Activated CD4-positive, alpha-beta T cell treated with anti-CD3 and anti-CD28 coated beads, Interleukin-2, amount 50 U/mL, for 24 hours (primary cell): Measurements from ENCODE around the gene SH3BGR.
A peak's percentile ranks its signal among the peaks of the same experiment; 100 is the strongest.
"Not testable (repeated sequence)": the region's sequence is repeated elsewhere in the genome, so short reads cannot be mapped to it uniquely, and the experiment has no call there.

ENCODE experiments used
- DNase-seq, 2 donors: peaks; one replicate each; pipeline ENCODE4 v3.0.0-alpha.2; 2020; ENCODE audit warnings: low read depth in 1 of 2, low spot score in 1 of 2

The SH3BGR gene

GRCh38 chr21:39451332-39452206 is at the start of gene SH3BGR:
Gene SH3BGR, plus strand, starts transcription at chr21:39451970. Its CDS starts 127 bp downstream, at chr21:39452097.
- DNase-seq = no peak

DNA sequence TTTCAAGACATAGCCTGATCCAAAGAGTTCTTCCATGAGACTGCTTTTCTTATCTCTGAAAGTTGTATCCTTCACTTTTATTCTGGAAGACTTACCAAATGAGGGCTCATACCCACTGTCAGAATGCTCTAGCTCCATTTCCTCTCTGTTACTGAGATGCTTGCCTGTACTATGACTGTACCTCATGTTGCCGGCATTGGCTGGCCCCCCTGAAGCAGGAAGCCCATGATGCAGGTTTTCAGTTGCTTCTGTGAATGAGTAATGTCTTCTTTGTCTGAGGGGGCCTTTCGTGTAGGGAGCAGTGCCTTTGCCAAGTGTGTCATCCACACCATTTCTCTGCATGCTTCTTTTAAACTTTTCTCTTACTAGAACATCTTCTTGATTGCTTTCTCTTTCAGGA is 45.7 kb upstream of the SH3BGR start:
- no peak for DNase-seq

- DNase-seq = not testable (repeated sequence)
Observed at GRCh38 chr21:39419204-39419603, 32.6 kb upstream of the SH3BGR start.

DNA sequence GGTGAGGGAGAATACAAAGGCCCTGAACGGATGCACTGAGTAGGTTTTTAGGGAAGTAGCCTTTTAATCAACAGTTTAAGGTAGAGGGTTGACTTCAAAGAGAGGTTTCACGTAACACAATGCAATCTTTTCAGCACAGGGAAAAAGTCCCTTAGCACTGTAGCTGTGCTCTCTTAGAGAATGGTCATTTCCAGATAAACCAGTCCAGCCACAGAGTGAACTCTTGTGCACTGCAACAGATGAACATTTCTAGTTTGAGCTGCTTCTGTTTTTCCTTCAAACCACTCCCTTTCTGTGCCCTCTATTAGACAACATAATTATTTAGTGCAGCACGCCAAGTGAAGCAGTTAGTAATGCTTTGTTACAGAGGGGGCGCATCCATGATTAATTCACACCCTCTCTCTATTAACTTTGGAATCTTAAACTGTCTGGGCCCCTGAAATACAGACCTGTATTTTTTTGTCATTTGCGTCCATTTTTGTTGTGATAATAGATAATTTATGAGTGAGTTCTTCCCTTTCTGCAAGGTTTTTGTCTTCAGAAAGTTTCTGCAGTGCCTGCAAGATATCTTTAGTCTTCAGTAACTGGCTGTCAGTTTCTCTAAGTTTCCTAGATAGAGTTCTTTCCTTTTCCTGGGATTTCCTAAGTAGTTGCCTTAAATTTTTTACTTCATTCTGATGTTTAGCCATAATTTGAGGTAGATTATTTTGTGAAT is 29.1 kb upstream of the SH3BGR start:
- DNase-seq = no peak

GRCh38 chr21:39429445-39429844 is 22.3 kb upstream of the SH3BGR start:
- DNase-seq = no peak

GRCh38 chr21:39430016-39430415 is 21.8 kb upstream of the SH3BGR start:
- no peak for DNase-seq

DNA sequence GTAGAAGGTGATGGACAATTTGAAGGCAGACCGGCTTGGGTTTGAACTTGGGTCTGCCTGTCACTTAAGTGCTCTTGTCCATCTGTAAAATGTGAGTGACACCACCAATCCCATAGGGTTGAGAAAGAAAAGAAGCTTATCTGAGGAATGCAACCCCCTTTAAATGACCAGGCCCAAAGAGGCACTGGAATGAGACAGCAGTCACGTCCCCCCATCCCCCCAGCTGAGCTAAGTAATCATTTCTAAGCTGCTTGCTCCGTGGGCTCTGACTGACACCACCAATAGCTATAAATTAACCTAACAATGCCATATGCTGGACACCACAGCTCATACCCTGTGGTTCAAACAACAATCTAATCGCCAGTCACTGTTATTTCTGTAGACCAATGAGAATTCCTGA is 21.3 kb upstream of the SH3BGR start:
- no peak for DNase-seq

DNA sequence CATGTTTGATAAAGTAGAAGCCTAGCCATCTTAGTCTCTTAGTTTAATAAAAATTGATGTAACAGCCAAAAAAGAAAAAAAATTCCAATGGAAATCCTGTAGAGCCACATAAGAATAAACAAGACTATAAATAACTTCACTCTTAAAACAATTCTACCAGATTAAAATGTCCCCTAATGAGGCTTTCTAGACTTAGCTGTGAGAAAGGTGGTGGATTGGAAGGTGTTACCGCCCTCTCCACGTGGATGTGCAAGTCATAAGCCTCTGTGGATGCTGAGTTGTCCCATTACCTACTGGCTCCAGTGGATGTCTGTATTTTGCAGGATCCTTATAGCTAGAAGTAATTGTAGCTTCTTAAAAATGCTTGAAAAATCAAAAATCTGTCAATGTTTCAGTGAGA is 20.8 kb upstream of the SH3BGR start:
- no peak for DNase-seq

DNA sequence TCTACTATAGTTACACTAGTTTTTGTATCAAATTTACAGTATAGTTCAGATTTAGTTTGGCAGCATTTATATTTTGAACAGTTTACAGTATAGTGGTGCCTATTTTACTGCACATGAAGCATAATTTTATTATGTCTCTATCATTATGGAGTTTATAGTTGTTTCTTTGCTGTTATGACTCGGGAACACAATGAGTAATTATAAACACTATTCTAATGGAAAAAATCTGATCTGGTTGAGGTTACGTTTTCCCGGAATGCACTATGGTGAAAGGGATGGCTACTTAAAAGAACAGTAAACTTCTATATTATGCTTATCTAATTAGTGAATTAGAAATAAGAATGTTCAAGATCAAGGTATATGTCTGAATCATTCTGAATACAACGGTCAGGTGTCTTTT is 16.8 kb upstream of the SH3BGR start:
- no peak for DNase-seq

GRCh38 chr21:39439232-39439631 is 12.5 kb upstream of the SH3BGR start:
- DNase-seq = no peak

- peak in 1 of 2 donors; percentile 29 for DNase-seq
Observed at GRCh38 chr21:39441502-39442475, 10.0 kb upstream of the SH3BGR start.

- DNase-seq = no peak
Observed at GRCh38 chr21:39444421-39445180, 7.2 kb upstream of the SH3BGR start.

DNA sequence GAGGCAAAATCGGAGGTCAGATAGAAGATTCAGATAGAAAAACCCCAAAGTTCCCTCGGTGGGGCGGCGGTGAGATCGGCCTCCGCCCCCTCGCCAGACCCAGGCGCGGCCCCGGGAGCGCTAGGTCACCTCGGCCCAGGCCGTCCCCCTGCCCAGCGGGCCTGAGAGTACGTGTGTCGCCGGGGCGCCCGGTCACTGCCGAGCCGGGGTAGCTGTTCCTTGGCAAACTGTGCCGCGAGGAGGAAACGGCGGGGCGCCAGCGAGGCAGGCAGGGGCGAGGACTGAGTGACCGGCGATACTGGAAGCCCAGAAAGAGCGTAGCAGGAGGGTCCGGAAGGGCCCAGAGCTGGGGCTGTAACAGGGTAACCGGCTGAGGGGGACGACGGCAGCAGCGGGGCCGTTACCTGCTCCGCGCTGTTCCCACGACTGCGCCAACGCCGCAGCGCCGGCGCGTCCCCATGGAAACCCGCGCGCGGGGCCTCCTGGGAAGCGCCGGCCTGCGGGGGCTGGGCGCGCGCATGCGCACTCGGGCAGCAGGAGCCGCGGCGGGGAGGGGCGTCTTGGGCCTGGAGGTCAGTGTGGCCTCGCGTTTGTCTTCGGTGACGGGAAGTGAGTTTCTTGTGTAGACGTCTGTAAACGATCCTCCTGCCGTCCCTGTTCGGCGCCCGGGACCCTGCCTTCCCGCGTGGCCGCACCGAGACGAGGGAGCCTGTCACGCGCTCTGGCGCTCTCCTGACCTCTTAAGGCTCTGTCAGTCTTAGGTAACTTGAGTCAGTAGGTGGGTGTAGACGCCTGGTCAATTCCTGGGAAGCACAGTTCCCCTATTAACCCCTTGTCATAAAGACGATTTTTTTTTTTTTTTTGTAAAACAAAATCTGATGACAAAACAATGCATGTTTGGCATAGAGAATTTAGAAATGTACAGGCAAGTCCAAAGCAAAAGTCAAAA is 6.2 kb upstream of the SH3BGR start, which contains the start of gene LCA5L:
LCA5L (minus strand) TSS at position 458 of the 949 bp plus-strand sequence. CDS start 17,285 bp downstream, outside the sequence.
- DNase-seq = peak; percentile 83

DNA sequence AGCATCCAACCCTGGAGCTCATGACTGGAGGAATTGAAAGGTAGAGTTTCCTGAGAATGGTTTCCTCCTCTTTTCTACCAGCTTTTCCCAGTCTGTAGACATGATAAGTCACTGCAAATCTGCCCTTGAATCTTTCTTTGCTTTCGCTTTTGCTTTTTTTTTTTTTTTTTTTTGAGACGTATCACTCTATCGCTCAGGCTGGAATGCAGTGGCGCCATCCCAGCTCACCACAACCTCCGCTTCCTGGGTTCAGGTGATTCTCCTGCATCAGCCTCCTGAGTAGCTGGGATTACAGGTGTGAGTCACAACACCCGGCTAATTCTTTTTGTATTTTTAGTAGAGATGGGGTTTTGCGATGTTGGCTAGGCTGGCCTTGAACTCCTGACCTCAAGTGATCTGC is 4.5 kb upstream of the SH3BGR start:
- DNase-seq = no peak

GRCh38 chr21:39452207-39452969 is 618 bp downstream of the SH3BGR start:
- DNase-seq = no peak

DNA sequence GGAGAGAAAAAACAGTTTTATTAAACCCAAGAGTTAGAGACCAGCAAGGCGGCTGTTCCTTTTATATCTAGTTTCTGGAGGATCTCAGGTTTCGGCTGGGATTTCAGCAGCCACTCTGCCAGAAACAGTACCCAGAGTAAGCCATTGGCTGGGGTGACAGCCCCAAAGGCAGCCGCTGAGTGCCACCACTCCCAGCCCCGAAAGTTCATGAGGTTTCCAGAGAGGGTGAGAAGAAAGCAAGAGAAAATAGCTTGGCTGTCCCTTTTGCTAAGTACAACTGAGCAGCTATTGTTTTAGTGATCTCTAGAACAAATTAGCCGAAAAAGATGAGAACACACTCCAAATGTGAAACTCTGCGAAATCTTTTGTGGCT is 1.2 kb downstream of the SH3BGR start:
- DNase-seq = no peak

- no peak for DNase-seq
Observed at GRCh38 chr21:39453571-39454179, 1.9 kb downstream of the SH3BGR start.
